ENCODE data around the gene ZNF324.

DNA sequence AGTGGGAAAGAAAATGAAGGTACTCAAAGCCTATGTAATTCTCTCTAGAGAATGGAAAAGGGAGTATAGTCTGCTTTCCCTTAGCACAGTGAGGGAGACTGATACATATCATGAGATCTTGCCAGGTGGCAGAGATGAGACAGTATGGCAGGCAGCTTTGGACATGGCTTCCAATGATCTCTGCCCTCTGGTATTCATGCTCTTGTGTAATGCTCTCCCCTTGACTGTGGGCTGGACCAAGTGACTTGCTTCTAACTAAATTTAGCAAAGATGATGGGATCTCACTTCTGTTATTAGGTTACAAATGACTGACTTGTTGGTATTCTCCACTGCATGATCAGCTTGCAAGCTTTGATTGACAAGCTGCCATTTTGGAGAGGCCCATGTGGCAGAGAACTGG, 37.1 kb upstream of the ZNF324 start:
- TF ChIP-seq, protein P1, sequence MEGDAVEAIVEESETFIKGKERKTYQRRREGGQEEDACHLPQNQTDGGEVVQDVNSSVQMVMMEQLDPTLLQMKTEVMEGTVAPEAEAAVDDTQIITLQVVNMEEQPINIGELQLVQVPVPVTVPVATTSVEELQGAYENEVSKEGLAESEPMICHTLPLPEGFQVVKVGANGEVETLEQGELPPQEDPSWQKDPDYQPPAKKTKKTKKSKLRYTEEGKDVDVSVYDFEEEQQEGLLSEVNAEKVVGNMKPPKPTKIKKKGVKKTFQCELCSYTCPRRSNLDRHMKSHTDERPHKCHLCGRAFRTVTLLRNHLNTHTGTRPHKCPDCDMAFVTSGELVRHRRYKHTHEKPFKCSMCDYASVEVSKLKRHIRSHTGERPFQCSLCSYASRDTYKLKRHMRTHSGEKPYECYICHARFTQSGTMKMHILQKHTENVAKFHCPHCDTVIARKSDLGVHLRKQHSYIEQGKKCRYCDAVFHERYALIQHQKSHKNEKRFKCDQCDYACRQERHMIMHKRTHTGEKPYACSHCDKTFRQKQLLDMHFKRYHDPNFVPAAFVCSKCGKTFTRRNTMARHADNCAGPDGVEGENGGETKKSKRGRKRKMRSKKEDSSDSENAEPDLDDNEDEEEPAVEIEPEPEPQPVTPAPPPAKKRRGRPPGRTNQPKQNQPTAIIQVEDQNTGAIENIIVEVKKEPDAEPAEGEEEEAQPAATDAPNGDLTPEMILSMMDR (IDR thresholded peaks at IDR 0.05), result no peak
- TF ChIP-seq POLR2A (IDR thresholded peaks at IDR 0.05), result no peak

Data from body of pancreas (tissue), 4 donors.